ENCODE results near the gene MXRA8. TPM values are rescaled to one million over a fixed set of nuclear protein-coding genes. Genes with fewer than 3 reads are reported as not detected.

Gene MXRA8
- total RNA-seq, 1 experiment from 2014 or later, result 9.6 TPM

DNA sequence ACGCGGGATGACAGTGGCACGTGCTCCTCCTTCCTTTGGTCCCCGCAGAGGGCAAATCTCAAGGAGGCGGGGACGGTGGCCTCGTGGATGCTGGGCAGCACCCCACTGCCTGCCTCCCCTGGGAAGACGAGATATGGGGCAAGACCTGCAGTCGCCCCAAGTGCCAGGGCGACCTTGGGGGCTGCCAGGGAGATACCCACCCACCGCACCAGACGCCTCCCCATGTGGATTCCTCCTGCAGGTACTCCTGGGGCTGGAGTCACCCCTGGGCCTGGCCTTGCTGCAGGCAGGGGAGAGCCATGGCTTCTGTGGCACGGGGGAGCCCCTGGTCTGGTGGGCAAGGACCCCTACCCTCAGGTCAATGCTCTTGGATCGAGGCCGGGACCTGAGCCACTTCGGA, 22.5 kb upstream of the MXRA8 start:
- no peaks in the 10 kb centered on the region for H4K20me1 ChIP-seq (ENCODE audit: control insufficient read depth, insufficient read depth, insufficient read length)
- H3K14ac ChIP-seq (ENCODE audit: insufficient read depth, low read length), result no peak overlapping the region; the same call in 1 of the 2 replicates
- Mint-ChIP-seq H3K4me3 (no peak overlapping the region), H3K4me1 (peaks cover 6 to 10% of the 10 kb centered on the region in 2 experiments), H3K27ac (no peak overlapping the region), H3K27me3 (ENCODE audit: low read depth) (no peaks in the 10 kb centered on the region), H3K9me3 (no peaks in the 10 kb centered on the region), H3K36me3 (ENCODE audit: insufficient read depth in 1 of 3, low read depth in 3 of 3) (peaks cover 0 to 17% (median 1%) of the 10 kb centered on the region in 3 experiments; a peak in 5 of 7 replicates)
- H3K4me1 ChIP-seq (ENCODE audit: insufficient read depth, low read length), result no peaks in the 10 kb centered on the region
- no peak overlapping the region for H2BK20ac ChIP-seq (ENCODE audit: low read depth, low read length, poor library complexity, severe bottlenecking)
- H2AK5ac ChIP-seq (ENCODE audit: insufficient read length, low read length), result no peak overlapping the region
- DNase-seq, result no peak
- no peak overlapping the region for H3K56ac ChIP-seq (ENCODE audit: insufficient read length, low read depth, low read length)
- H4K91ac ChIP-seq (ENCODE audit: insufficient read length, low read depth, low read length), result no peak overlapping the region
- H2BK5ac ChIP-seq (ENCODE audit: insufficient read length, low read length), result no peak overlapping the region
- no peak overlapping the region for H3K27ac ChIP-seq (ENCODE audit: insufficient read length, low read depth, low read length)
- no peak overlapping the region for H3K4me2 ChIP-seq (ENCODE audit: insufficient read depth, insufficient read length, low read length)
- WGBS (ENCODE audit: extremely low coverage, insufficient read length, low lambda C conversion rate), result no CpG with 5 or more reads among the region's 16 CpGs
- H3K27me3 ChIP-seq (ENCODE audit: insufficient read depth, low read length), result no peaks in the 10 kb centered on the region
- H3K4ac ChIP-seq (ENCODE audit: low read depth, low read length), result no peak overlapping the region
- H3K79me2 ChIP-seq (ENCODE audit: insufficient read depth, low read length), result no peaks in the 10 kb centered on the region
- TF ChIP-seq, protein P1, sequence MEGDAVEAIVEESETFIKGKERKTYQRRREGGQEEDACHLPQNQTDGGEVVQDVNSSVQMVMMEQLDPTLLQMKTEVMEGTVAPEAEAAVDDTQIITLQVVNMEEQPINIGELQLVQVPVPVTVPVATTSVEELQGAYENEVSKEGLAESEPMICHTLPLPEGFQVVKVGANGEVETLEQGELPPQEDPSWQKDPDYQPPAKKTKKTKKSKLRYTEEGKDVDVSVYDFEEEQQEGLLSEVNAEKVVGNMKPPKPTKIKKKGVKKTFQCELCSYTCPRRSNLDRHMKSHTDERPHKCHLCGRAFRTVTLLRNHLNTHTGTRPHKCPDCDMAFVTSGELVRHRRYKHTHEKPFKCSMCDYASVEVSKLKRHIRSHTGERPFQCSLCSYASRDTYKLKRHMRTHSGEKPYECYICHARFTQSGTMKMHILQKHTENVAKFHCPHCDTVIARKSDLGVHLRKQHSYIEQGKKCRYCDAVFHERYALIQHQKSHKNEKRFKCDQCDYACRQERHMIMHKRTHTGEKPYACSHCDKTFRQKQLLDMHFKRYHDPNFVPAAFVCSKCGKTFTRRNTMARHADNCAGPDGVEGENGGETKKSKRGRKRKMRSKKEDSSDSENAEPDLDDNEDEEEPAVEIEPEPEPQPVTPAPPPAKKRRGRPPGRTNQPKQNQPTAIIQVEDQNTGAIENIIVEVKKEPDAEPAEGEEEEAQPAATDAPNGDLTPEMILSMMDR (conservative IDR thresholded peaks at IDR 0.05), result no peak
- no peak overlapping the region for H2AFZ ChIP-seq (ENCODE audit: low read length)
- H3K9ac ChIP-seq (ENCODE audit: extremely low read depth, insufficient read length, low read length), result no peak overlapping the region
- H4K8ac ChIP-seq (replicated peaks; ENCODE audit: insufficient read length, low read depth, low read length), result no peak overlapping the region
- no peak overlapping the region for H2BK120ac ChIP-seq (ENCODE audit: low read depth, low read length, poor library complexity, severe bottlenecking)
- no peaks in the 10 kb centered on the region for H3K9me3 ChIP-seq (ENCODE audit: control insufficient read depth, low read depth, low read length)
- H2BK12ac ChIP-seq (ENCODE audit: insufficient read length, low read depth, low read length), result no peak overlapping the region
- no peak overlapping the region for H4K5ac ChIP-seq (ENCODE audit: insufficient read length, low read depth, low read length)
- no peak overlapping the region for H3K23ac ChIP-seq (ENCODE audit: insufficient read length, low read depth, low read length)
- H3K79me1 ChIP-seq (ENCODE audit: insufficient read depth, low read depth, low read length, poor library complexity, severe bottlenecking), result peaks cover 3% of the 10 kb centered on the region
- H3K18ac ChIP-seq (ENCODE audit: insufficient read length, low read depth, low read length), result no peak overlapping the region
- no peaks in the 10 kb centered on the region for H3K23me2 ChIP-seq (ENCODE audit: insufficient read length, low read depth, low read length, poor library complexity, severe bottlenecking)
- no peak overlapping the region for H3T11ph ChIP-seq (ENCODE audit: low read length)
- H2BK15ac ChIP-seq (ENCODE audit: low read depth, low read length), result no peak overlapping the region

Measured in H9 (cell line).